ENCODE results near the gene ELL2.

ELL2 gene

GRCh38 chr5:95986937-95987520 lies 25.4 kb upstream of the ELL2 start:
- Histone ChIP-seq H4K91ac (ENCODE audit: low read depth, low read length, poor library complexity) (no peak overlapping the region), H3K18ac (ENCODE audit: low read length) (no peak overlapping the region), H2AK5ac (ENCODE audit: low read depth, low read length) (no peak overlapping the region), H3K14ac (ENCODE audit: low read length) (no peak overlapping the region), H2AFZ (ENCODE audit: low read length) (no peak overlapping the region), H2BK5ac (ENCODE audit: low read length) (no peak overlapping the region), H2BK120ac (ENCODE audit: low read depth, low read length) (no peak overlapping the region), H3K23ac (ENCODE audit: low read depth, low read length, poor library complexity) (no peak overlapping the region), H3K9ac (ENCODE audit: low read depth, low read length, poor library complexity) (no peak overlapping the region), H3K4me3 (ENCODE audit: low read length in 2 of 2) (no peak overlapping the region), H2BK12ac (ENCODE audit: low read length) (no peak overlapping the region), H3K4ac (ENCODE audit: low read length) (no peak overlapping the region), H3K9me3 (replicated peaks in 1 of 2; ENCODE audit: control insufficient read depth in 2 of 2, insufficient read depth in 1 of 2, low read depth in 1 of 2, low read length in 2 of 2) (no peaks in the 10 kb centered on the region), H4K8ac (ENCODE audit: low read depth, low read length) (no peak overlapping the region), H3K4me2 (ENCODE audit: insufficient read depth, low read length, poor library complexity, severe bottlenecking) (no peak overlapping the region), H3K79me1 (ENCODE audit: low read depth, low read length) (no peaks in the 10 kb centered on the region), H3K27ac (replicated peaks; ENCODE audit: low read length) (no peak overlapping the region), H2BK15ac (ENCODE audit: low read length) (no peak overlapping the region), H3K27me3 (ENCODE audit: control insufficient read depth in 3 of 3, insufficient read depth in 3 of 3, low read depth in 1 of 3, low read length in 3 of 3) (no peaks in the 10 kb centered on the region), H3K4me1 (ENCODE audit: control insufficient read depth in 2 of 2, insufficient read depth in 1 of 2, low read depth in 1 of 2, low read length in 2 of 2) (no peaks in the 10 kb centered on the region), H3K36me3 (replicated peaks in 1 of 2; ENCODE audit: control insufficient read depth in 2 of 2, insufficient read depth in 2 of 2, low read length in 2 of 2) (no peaks in the 10 kb centered on the region)
- no CpG with 5 or more reads among the region's 5 CpGs for WGBS, 2 donors (ENCODE audit: extremely low coverage in 2 of 2, insufficient read length in 2 of 2, insufficient replicate concordance in 1 of 2)
- no peak for DNase-seq (ENCODE audit: low spot score)

GRCh38 chr5:95986001-95986400 lies 24.4 kb upstream of the ELL2 start:
- no peak overlapping the region for H2BK15ac ChIP-seq (ENCODE audit: low read length)
- no peaks in the 10 kb centered on the region for H3K4me1 ChIP-seq (ENCODE audit: control insufficient read depth in 2 of 2, insufficient read depth in 1 of 2, low read depth in 1 of 2, low read length in 2 of 2)
- no peak overlapping the region for H4K91ac ChIP-seq (ENCODE audit: low read depth, low read length, poor library complexity)
- H3K9me3 ChIP-seq (replicated peaks in 1 of 2; ENCODE audit: control insufficient read depth in 2 of 2, insufficient read depth in 1 of 2, low read depth in 1 of 2, low read length in 2 of 2), result no peaks in the 10 kb centered on the region
- H3K36me3 ChIP-seq (replicated peaks in 1 of 2; ENCODE audit: control insufficient read depth in 2 of 2, insufficient read depth in 2 of 2, low read length in 2 of 2), result no peaks in the 10 kb centered on the region
- peak overlapping the region; percentile 50 for H2AFZ ChIP-seq (ENCODE audit: low read length)
- H2BK12ac ChIP-seq (ENCODE audit: low read length), result no peak overlapping the region
- no peak overlapping the region for H3K4me3 ChIP-seq (ENCODE audit: low read length in 2 of 2)
- H3K9ac ChIP-seq (ENCODE audit: low read depth, low read length, poor library complexity), result no peak overlapping the region
- no peak overlapping the region for H4K8ac ChIP-seq (ENCODE audit: low read depth, low read length)
- H3K18ac ChIP-seq (ENCODE audit: low read length), result no peak overlapping the region
- no peak overlapping the region for H3K14ac ChIP-seq (ENCODE audit: low read length)
- H3K4me2 ChIP-seq (ENCODE audit: insufficient read depth, low read length, poor library complexity, severe bottlenecking), result no peak overlapping the region
- H2AK5ac ChIP-seq (ENCODE audit: low read depth, low read length), result no peak overlapping the region
- H3K23ac ChIP-seq (ENCODE audit: low read depth, low read length, poor library complexity), result no peak overlapping the region
- H2BK120ac ChIP-seq (ENCODE audit: low read depth, low read length), result no peak overlapping the region
- no peak for DNase-seq (ENCODE audit: low spot score)
- no peak overlapping the region for H3K27ac ChIP-seq (replicated peaks; ENCODE audit: low read length)
- H2BK5ac ChIP-seq (ENCODE audit: low read length), result no peak overlapping the region
- no peaks in the 10 kb centered on the region for H3K79me1 ChIP-seq (ENCODE audit: low read depth, low read length)
- WGBS, 2 donors (ENCODE audit: extremely low coverage in 2 of 2, insufficient read length in 2 of 2, insufficient replicate concordance in 1 of 2), result no CpG with 5 or more reads among the region's 2 CpGs
- no peaks in the 10 kb centered on the region for H3K27me3 ChIP-seq (ENCODE audit: control insufficient read depth in 3 of 3, insufficient read depth in 3 of 3, low read depth in 1 of 3, low read length in 3 of 3)
- no peak overlapping the region for H3K4ac ChIP-seq (ENCODE audit: low read length)

- Histone ChIP-seq H2AK5ac (ENCODE audit: low read depth, low read length) (no peak overlapping the region), H2BK12ac (ENCODE audit: low read length) (no peak overlapping the region), H4K91ac (ENCODE audit: low read depth, low read length, poor library complexity) (no peak overlapping the region), H3K9ac (ENCODE audit: low read depth, low read length, poor library complexity) (no peak overlapping the region), H2AFZ (ENCODE audit: low read length) (peak overlapping the region; percentile 50), H3K27me3 (ENCODE audit: control insufficient read depth in 3 of 3, insufficient read depth in 3 of 3, low read depth in 1 of 3, low read length in 3 of 3) (no peaks in the 10 kb centered on the region), H3K14ac (ENCODE audit: low read length) (no peak overlapping the region), H2BK120ac (ENCODE audit: low read depth, low read length) (no peak overlapping the region), H3K4me2 (ENCODE audit: insufficient read depth, low read length, poor library complexity, severe bottlenecking) (no peak overlapping the region), H3K4ac (ENCODE audit: low read length) (no peak overlapping the region), H2BK15ac (ENCODE audit: low read length) (no peak overlapping the region), H3K36me3 (replicated peaks in 1 of 2; ENCODE audit: control insufficient read depth in 2 of 2, insufficient read depth in 2 of 2, low read length in 2 of 2) (no peaks in the 10 kb centered on the region), H4K8ac (ENCODE audit: low read depth, low read length) (no peak overlapping the region), H3K23ac (ENCODE audit: low read depth, low read length, poor library complexity) (no peak overlapping the region), H2BK5ac (ENCODE audit: low read length) (no peak overlapping the region), H3K27ac (replicated peaks; ENCODE audit: low read length) (no peak overlapping the region), H3K18ac (ENCODE audit: low read length) (no peak overlapping the region), H3K9me3 (replicated peaks in 1 of 2; ENCODE audit: control insufficient read depth in 2 of 2, insufficient read depth in 1 of 2, low read depth in 1 of 2, low read length in 2 of 2) (no peaks in the 10 kb centered on the region), H3K79me1 (ENCODE audit: low read depth, low read length) (no peaks in the 10 kb centered on the region), H3K4me1 (ENCODE audit: control insufficient read depth in 2 of 2, insufficient read depth in 1 of 2, low read depth in 1 of 2, low read length in 2 of 2) (no peaks in the 10 kb centered on the region), H3K4me3 (ENCODE audit: low read length in 2 of 2) (no peak overlapping the region)
- WGBS, 2 donors (ENCODE audit: extremely low coverage in 2 of 2, insufficient read length in 2 of 2, insufficient replicate concordance in 1 of 2), result no CpG with 5 or more reads among the region's 1 CpG
- DNase-seq (ENCODE audit: low spot score), result no peak
These were observed 23.6 kb upstream of the ELL2 start for GRCh38 chr5:95985249-95985648.

- H3K27ac ChIP-seq (replicated peaks; ENCODE audit: low read length), result no peak overlapping the region
These were observed 22.8 kb upstream of the ELL2 start for GRCh38 chr5:95984287-95984938.

More at GRCh38 chr5:95984287-95984938, 22.8 kb upstream of the ELL2 start:
- Histone ChIP-seq H3K4me3 (ENCODE audit: low read length in 2 of 2) (no peak overlapping the region), H2BK5ac (ENCODE audit: low read length) (no peak overlapping the region), H2BK12ac (ENCODE audit: low read length) (no peak overlapping the region), H3K23ac (ENCODE audit: low read depth, low read length, poor library complexity) (no peak overlapping the region), H3K79me1 (ENCODE audit: low read depth, low read length) (no peaks in the 10 kb centered on the region), H3K4me1 (ENCODE audit: control insufficient read depth in 2 of 2, insufficient read depth in 1 of 2, low read depth in 1 of 2, low read length in 2 of 2) (no peaks in the 10 kb centered on the region), H3K18ac (ENCODE audit: low read length) (no peak overlapping the region), H3K27me3 (ENCODE audit: control insufficient read depth in 3 of 3, insufficient read depth in 3 of 3, low read depth in 1 of 3, low read length in 3 of 3) (no peaks in the 10 kb centered on the region), H3K4me2 (ENCODE audit: insufficient read depth, low read length, poor library complexity, severe bottlenecking) (no peak overlapping the region), H2BK120ac (ENCODE audit: low read depth, low read length) (no peak overlapping the region), H4K8ac (ENCODE audit: low read depth, low read length) (no peak overlapping the region), H2AFZ (ENCODE audit: low read length) (no peak overlapping the region), H3K36me3 (replicated peaks in 1 of 2; ENCODE audit: control insufficient read depth in 2 of 2, insufficient read depth in 2 of 2, low read length in 2 of 2) (no peaks in the 10 kb centered on the region), H3K9me3 (replicated peaks in 1 of 2; ENCODE audit: control insufficient read depth in 2 of 2, insufficient read depth in 1 of 2, low read depth in 1 of 2, low read length in 2 of 2) (no peaks in the 10 kb centered on the region), H3K9ac (ENCODE audit: low read depth, low read length, poor library complexity) (no peak overlapping the region), H3K14ac (ENCODE audit: low read length) (no peak overlapping the region), H2BK15ac (ENCODE audit: low read length) (no peak overlapping the region), H2AK5ac (ENCODE audit: low read depth, low read length) (no peak overlapping the region), H4K91ac (ENCODE audit: low read depth, low read length, poor library complexity) (no peak overlapping the region), H3K4ac (ENCODE audit: low read length) (no peak overlapping the region)
- no CpG with 5 or more reads among the region's 2 CpGs for WGBS, 2 donors (ENCODE audit: extremely low coverage in 2 of 2, insufficient read length in 2 of 2, insufficient replicate concordance in 1 of 2)
- no peak for DNase-seq (ENCODE audit: low spot score)
